Amniotic stem cell (primary cell): ENCODE data around the gene C1orf116.

Experiments used
- DNase-seq: peaks from one replicate; lab custom pipeline; 2025; lab: John Stamatoyannopoulos, UW

C1orf116 gene

GRCh38 chr1:207032528-207033017 lies at the start of gene C1orf116:
Gene C1orf116 (minus strand): TSS chr1:207032756. CDS start chr1:207027598, 5,158 bp downstream.
- no peak for DNase-seq

GRCh38 chr1:207081806-207082205 lies 49.2 kb upstream of the C1orf116 start:
- no peak for DNase-seq

GRCh38 chr1:207081088-207081487 lies 48.5 kb upstream of the C1orf116 start:
- DNase-seq = no peak

GRCh38 chr1:207079706-207080241 lies 47.2 kb upstream of the C1orf116 start:
- no peak for DNase-seq

- no peak for DNase-seq
Observed at GRCh38 chr1:207078578-207079132, 46.1 kb upstream of the C1orf116 start.

GRCh38 chr1:207077470-207078377 lies 45.2 kb upstream of the C1orf116 start:
- DNase-seq = peak; percentile 0

GRCh38 chr1:207077012-207077411 lies 44.5 kb upstream of the C1orf116 start:
- DNase-seq = no peak

- no peak for DNase-seq
Observed at GRCh38 chr1:207076181-207076955, 43.8 kb upstream of the C1orf116 start.

- DNase-seq = no peak
Observed at GRCh38 chr1:207073906-207074820, 41.6 kb upstream of the C1orf116 start.

- DNase-seq = no peak
Observed at GRCh38 chr1:207072233-207072632, 39.7 kb upstream of the C1orf116 start.

GRCh38 chr1:207071426-207071825 lies 38.9 kb upstream of the C1orf116 start:
- no peak for DNase-seq

GRCh38 chr1:207070811-207071210 lies 38.3 kb upstream of the C1orf116 start:
- no peak for DNase-seq

GRCh38 chr1:207069858-207070506 lies 37.4 kb upstream of the C1orf116 start:
- DNase-seq = no peak

GRCh38 chr1:207069061-207069460 lies 36.5 kb upstream of the C1orf116 start:
- no peak for DNase-seq

GRCh38 chr1:207067665-207068064 lies 35.1 kb upstream of the C1orf116 start:
- DNase-seq = no peak

GRCh38 chr1:207067185-207067584 lies 34.6 kb upstream of the C1orf116 start:
- no peak for DNase-seq

- no peak for DNase-seq
Observed at GRCh38 chr1:207064561-207064960, 32.0 kb upstream of the C1orf116 start.

- DNase-seq = no peak
Observed at GRCh38 chr1:207063014-207063413, 30.5 kb upstream of the C1orf116 start.

- no peak for DNase-seq
Observed at GRCh38 chr1:207062058-207062457, 29.5 kb upstream of the C1orf116 start.

- DNase-seq = no peak
Observed at GRCh38 chr1:207060596-207060995, 28.0 kb upstream of the C1orf116 start.

- DNase-seq = no peak
Observed at GRCh38 chr1:207059881-207060280, 27.3 kb upstream of the C1orf116 start.
